ENCODE results near the gene CUL9. TPM values are rescaled to one million over a fixed set of nuclear protein-coding genes. Genes with fewer than 3 reads are reported as not detected.

The CUL9 gene
- total RNA-seq, 1 donor from 2014 or later, result 11.1 TPM

DNA sequence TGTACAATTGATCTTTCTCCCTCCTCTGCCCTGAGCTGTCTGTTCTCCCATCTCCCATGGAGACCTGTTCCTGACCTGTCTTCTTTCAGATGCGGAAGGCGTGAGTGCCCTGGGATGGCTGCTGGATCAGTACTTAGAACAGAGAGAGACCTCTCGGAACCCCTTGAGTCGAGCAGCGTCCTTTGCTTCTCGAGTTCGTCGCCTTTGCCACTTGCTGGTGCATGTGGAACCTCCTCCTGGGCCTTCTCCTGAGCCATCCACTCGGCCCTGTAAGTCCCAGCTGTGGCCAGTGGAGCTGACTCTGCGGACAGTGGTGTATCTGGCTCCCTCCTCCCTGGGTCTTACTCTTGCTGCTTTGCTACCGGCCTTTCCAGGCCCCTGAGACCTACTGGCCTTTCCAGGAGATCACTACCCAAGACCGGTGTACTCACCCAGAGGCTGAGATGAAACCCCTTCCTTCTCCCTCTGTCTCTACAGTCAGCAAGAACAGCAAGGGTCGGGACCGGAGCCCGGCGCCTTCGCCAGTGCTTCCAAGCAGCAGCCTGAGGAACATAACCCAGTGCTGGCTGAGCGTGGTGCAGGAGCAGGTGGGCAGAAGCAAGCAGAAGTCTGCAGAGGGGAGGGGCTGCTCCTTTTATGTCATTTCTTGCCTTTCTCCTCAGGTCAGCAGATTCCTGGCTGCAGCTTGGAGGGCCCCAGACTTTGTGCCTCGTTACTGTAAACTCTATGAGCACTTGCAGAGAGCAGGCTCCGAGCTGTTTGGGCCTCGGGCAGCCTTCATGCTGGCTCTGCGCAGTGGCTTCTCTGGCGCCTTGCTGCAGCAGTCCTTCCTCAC is 22.5 kb downstream of the CUL9 start:
- Mint-ChIP-seq H3K9me3 (ENCODE audit: unreplicated experiment) (peaks cover 16% of the 10 kb centered on the region), H3K27ac (ENCODE audit: unreplicated experiment) (no peak overlapping the region), H3K27me3 (ENCODE audit: low read depth, unreplicated experiment) (peaks cover 11% of the 10 kb centered on the region), H3K36me3 (ENCODE audit: low read depth, unreplicated experiment) (peaks cover 55% of the 10 kb centered on the region), H3K4me3 (ENCODE audit: unreplicated experiment) (no peak overlapping the region), H3K4me1 (ENCODE audit: low read depth, unreplicated experiment) (no peaks in the 10 kb centered on the region)
- Histone ChIP-seq H3K36me3 (ENCODE audit: insufficient read depth, low read length) (peaks cover 6% of the 10 kb centered on the region), H3K9me3 (ENCODE audit: insufficient read depth, low read depth, low read length) (peaks cover 5% of the 10 kb centered on the region), H2AFZ (ENCODE audit: low read depth, low read length) (no peak overlapping the region), H3K4me3 (ENCODE audit: insufficient read depth, low read depth, low read length) (no peak overlapping the region), H3K4me1 (ENCODE audit: insufficient read depth, low read length) (no peaks in the 10 kb centered on the region), H3K27me3 (ENCODE audit: insufficient read depth, low read length) (no peaks in the 10 kb centered on the region), H3K79me2 (ENCODE audit: insufficient read depth, low read length) (no peaks in the 10 kb centered on the region), H3K9ac (ENCODE audit: low read length) (no peak overlapping the region), H3K27ac (ENCODE audit: low read depth, low read length) (no peak overlapping the region), H3K4me2 (ENCODE audit: low read length) (no peak overlapping the region), H4K20me1 (ENCODE audit: insufficient read depth, low read length) (no peaks in the 10 kb centered on the region)
- DNase-seq (ENCODE audit: low read depth) (no peak), FAIRE-seq (no peak)
- no peak for TF ChIP-seq EZH2 (IDR thresholded peaks at IDR 0.05; ENCODE audit: insufficient read depth, low read length)

DNA sequence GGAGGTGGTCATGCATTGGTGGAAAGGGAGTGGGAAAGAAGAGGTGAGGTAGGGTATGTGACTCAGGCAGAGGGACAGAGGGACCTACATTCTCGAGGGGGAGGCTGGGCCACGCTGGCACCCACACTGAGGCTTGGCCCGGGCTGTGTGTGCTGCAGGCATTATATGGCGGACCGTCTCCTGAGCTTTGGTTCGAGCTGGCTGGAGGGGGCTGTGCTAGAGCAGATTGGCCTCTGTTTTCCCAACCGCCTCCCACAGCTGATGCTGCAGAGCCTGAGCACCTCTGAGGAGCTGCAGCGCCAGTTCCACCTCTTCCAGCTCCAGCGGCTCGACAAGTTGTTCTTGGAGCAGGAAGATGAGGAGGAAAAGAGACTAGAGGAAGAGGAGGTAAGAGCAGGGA is 23.9 kb downstream of the CUL9 start:
- Histone ChIP-seq H3K4me3 (ENCODE audit: insufficient read depth, low read depth, low read length) (no peak overlapping the region), H3K27me3 (ENCODE audit: insufficient read depth, low read length) (no peaks in the 10 kb centered on the region), H3K36me3 (ENCODE audit: insufficient read depth, low read length) (peaks cover 4% of the 10 kb centered on the region), H3K27ac (ENCODE audit: low read depth, low read length) (no peak overlapping the region), H2AFZ (ENCODE audit: low read depth, low read length) (no peak overlapping the region), H3K9ac (ENCODE audit: low read length) (no peak overlapping the region), H3K9me3 (ENCODE audit: insufficient read depth, low read depth, low read length) (peaks cover 5% of the 10 kb centered on the region), H3K79me2 (ENCODE audit: insufficient read depth, low read length) (no peaks in the 10 kb centered on the region), H4K20me1 (ENCODE audit: insufficient read depth, low read length) (no peaks in the 10 kb centered on the region), H3K4me2 (ENCODE audit: low read length) (no peak overlapping the region), H3K4me1 (ENCODE audit: insufficient read depth, low read length) (no peaks in the 10 kb centered on the region)
- peaks cover 7% of the 10 kb centered on the region for H3K27me3 Mint-ChIP-seq (ENCODE audit: low read depth, unreplicated experiment)
- no peak overlapping the region for H3K27ac Mint-ChIP-seq (ENCODE audit: unreplicated experiment)
- no peak for TF ChIP-seq EZH2 (IDR thresholded peaks at IDR 0.05; ENCODE audit: insufficient read depth, low read length)
- TF ChIP-seq, protein P1, sequence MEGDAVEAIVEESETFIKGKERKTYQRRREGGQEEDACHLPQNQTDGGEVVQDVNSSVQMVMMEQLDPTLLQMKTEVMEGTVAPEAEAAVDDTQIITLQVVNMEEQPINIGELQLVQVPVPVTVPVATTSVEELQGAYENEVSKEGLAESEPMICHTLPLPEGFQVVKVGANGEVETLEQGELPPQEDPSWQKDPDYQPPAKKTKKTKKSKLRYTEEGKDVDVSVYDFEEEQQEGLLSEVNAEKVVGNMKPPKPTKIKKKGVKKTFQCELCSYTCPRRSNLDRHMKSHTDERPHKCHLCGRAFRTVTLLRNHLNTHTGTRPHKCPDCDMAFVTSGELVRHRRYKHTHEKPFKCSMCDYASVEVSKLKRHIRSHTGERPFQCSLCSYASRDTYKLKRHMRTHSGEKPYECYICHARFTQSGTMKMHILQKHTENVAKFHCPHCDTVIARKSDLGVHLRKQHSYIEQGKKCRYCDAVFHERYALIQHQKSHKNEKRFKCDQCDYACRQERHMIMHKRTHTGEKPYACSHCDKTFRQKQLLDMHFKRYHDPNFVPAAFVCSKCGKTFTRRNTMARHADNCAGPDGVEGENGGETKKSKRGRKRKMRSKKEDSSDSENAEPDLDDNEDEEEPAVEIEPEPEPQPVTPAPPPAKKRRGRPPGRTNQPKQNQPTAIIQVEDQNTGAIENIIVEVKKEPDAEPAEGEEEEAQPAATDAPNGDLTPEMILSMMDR (IDR thresholded peaks at IDR 0.05; ENCODE audit: insufficient read depth, low read depth, low read length), result no peak
- no peak overlapping the region for H3K4me3 Mint-ChIP-seq (ENCODE audit: unreplicated experiment)
- H3K9me3 Mint-ChIP-seq (ENCODE audit: unreplicated experiment), result peaks cover 14% of the 10 kb centered on the region
- H3K36me3 Mint-ChIP-seq (ENCODE audit: low read depth, unreplicated experiment), result peaks cover 48% of the 10 kb centered on the region
- no peak for DNase-seq (ENCODE audit: low read depth)
- no peaks in the 10 kb centered on the region for H3K4me1 Mint-ChIP-seq (ENCODE audit: low read depth, unreplicated experiment)
- no peak for FAIRE-seq

GRCh38 chr6:43207286-43207685 is 25.3 kb downstream of the CUL9 start:
- Histone ChIP-seq H3K27me3 (ENCODE audit: insufficient read depth, low read length) (no peaks in the 10 kb centered on the region), H2AFZ (ENCODE audit: low read depth, low read length) (no peak overlapping the region), H4K20me1 (ENCODE audit: insufficient read depth, low read length) (no peaks in the 10 kb centered on the region), H3K79me2 (ENCODE audit: insufficient read depth, low read length) (no peaks in the 10 kb centered on the region), H3K4me2 (ENCODE audit: low read length) (no peak overlapping the region), H3K9me3 (ENCODE audit: insufficient read depth, low read depth, low read length) (peaks cover 5% of the 10 kb centered on the region), H3K9ac (ENCODE audit: low read length) (no peak overlapping the region), H3K4me3 (ENCODE audit: insufficient read depth, low read depth, low read length) (no peak overlapping the region), H3K27ac (ENCODE audit: low read depth, low read length) (no peak overlapping the region), H3K4me1 (ENCODE audit: insufficient read depth, low read length) (no peaks in the 10 kb centered on the region), H3K36me3 (ENCODE audit: insufficient read depth, low read length) (no peaks in the 10 kb centered on the region)
- peak overlapping the region; percentile 10 for H3K27ac Mint-ChIP-seq (ENCODE audit: unreplicated experiment)
- peaks cover 11% of the 10 kb centered on the region for H3K9me3 Mint-ChIP-seq (ENCODE audit: unreplicated experiment)
- peaks cover 38% of the 10 kb centered on the region for H3K36me3 Mint-ChIP-seq (ENCODE audit: low read depth, unreplicated experiment)
- H3K4me3 Mint-ChIP-seq (ENCODE audit: unreplicated experiment), result no peak overlapping the region
- DNase-seq (ENCODE audit: low read depth), result no peak
- H3K4me1 Mint-ChIP-seq (ENCODE audit: low read depth, unreplicated experiment), result no peaks in the 10 kb centered on the region
- H3K27me3 Mint-ChIP-seq (ENCODE audit: low read depth, unreplicated experiment), result peaks cover 3% of the 10 kb centered on the region
- TF ChIP-seq, protein P1 (IDR thresholded peaks at IDR 0.05; ENCODE audit: insufficient read depth, low read depth, low read length), result no peak
- no peak for TF ChIP-seq EZH2 (IDR thresholded peaks at IDR 0.05; ENCODE audit: insufficient read depth, low read length)
- no peak for FAIRE-seq

Data from astrocyte (in vitro differentiated cells and primary cell).